ENCODE results near the gene CELSR1.

CELSR1 gene

DNA sequence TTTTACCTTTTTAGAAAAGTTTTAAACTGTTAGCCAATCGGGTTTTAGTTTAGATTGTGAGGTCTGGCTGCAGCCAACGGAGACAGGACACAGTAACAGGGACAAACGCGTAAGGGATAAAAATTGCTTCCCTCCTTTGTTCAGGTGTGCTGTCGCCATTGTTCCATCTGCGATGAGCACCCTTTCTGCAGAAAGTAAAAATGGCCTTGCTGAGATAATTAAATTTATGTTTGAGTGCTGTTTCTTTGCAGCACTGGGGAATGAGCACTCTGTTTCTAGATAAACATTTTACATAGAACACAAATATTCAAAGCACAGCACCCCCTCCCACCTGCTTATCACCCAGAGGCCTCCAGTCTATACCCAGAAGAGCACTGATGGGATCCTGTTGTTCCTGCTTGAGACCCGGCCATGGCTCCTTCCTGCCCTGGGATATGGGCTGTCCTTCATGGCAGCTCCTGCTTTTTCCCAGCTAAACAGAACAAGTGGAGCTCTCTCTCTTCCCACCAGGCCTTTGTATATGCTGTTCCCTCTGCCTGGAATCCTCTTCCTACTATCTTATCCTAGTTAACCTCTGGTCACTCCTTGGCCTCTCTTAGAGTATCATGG lies 34.3 kb upstream of the CELSR1 start:
- no peak for DNase-seq
- TF ChIP-seq POLR2A (IDR thresholded peaks at IDR 0.05; ENCODE audit: low read length) (no peak), GATA1 (IDR thresholded peaks at IDR 0.05; ENCODE audit: low read depth, low read length) (no peak)

DNA sequence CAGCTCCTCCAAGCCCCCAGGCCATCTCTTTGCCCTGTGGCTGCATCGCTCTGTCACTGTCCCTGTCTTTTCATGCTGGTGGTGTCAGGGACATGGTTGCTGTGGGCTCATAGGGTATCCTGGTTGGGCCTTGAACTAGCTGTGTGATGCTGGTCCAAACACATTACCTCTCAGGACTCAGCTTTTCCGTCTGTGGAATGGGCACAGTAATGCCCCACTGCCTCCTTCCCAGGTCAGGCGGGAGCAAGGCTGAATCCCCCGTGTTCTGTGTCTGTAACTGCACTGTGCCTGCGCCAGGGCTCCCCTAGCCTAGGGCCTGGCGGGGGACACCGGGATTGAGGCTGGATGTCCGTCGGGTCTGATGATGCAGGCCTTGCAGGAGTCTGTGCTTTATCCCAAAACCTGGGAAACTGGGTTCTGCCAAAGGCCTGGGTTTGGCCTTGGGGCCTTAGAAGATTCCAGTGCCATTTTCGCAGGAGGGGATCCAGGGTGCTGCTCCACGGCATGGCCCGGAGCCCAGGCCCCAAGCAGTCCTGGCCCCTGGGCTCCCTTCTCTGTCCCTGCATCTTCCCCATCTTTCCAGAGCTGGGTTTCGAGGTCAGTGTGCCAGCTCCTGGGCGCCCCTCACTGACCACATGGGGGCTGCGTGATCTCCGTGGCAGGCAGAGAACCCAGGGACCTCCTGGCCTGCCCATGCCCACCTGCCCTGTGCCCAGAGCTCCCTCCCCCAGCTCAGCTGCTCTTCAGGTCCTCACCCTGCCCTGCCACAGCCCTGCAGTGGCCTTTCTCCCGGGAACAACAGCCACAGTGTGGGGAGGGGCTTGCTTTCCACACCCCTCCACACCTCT lies 32.7 kb upstream of the CELSR1 start:
- no peak for DNase-seq
- TF ChIP-seq POLR2A (IDR thresholded peaks at IDR 0.05; ENCODE audit: low read length) (no peak), GATA1 (IDR thresholded peaks at IDR 0.05; ENCODE audit: low read depth, low read length) (no peak)

DNA sequence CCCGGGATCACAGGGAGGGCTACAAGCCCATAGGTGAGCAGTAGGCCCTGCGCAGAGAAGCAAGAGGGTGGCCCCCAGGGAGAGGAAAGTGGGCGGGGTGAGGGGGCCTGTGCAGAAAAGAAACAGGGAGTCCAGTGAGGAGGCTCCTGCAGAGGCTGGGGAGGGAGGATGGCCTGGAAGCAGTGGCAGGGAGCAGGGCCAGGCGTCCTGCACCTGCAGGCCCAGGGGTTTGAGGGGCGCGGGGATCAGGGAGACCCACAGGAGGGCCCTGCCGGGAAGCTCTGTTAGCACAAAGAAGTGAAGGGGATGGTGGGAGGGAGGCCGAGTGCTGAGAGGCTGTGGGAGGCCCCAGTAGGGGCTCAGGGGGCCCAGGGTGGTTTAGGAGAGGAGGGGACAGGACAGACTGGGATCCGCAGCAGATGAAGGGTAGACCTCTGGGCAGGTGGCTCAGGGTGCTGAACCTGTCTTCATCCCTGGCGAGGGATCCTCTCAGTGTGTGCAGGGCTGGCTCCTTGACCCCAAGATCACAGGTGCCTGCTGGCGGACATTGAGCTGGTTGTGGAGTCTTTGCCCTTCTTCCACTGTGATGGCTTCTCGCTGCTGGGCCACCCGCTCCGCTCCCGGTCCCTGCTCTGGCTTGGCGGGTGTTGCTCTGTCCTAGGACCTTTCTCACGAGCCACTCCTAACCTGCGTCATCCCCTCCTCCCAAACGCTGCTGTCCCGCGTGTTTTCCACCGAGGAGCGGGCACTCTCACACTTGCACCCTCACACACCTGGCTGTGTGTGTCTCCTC lies 31.8 kb upstream of the CELSR1 start:
- TF ChIP-seq GATA1 (IDR thresholded peaks at IDR 0.05; ENCODE audit: low read depth, low read length) (no peak), POLR2A (IDR thresholded peaks at IDR 0.05; ENCODE audit: low read length) (no peak)
- no peak for DNase-seq

DNA sequence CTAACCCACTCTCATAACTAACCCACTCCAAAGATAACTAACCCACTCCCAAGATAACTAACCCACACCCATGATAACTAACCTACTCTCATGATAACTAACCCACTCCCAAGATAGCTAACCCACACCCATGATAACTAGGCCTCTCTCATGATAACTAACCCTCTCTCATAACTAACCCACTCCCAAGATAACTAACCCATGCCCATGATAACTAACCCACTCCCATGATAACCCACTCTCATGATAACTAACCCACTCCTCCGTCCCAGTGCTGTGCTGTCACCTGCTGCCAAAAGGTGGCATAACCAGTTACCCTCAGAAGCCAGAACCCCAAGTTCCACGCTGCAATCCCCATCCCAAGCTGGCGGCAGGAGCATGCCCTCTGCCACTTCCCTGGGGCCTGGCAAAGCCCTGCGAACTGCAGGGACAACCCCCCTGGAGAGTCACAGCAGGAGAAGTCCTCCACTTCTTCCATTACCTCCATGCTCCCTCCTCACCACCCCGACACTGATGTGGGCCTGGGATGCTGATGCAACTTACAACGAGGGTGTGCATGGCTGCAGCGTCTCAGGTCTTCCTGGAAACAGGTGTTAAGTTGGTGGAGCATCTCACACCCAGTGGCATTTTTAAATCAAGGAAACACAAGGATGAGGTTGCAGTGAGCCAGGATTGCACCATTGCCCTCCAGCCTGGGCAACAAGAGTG lies 30.8 kb upstream of the CELSR1 start:
- no peak for TF ChIP-seq GATA1 (IDR thresholded peaks at IDR 0.05; ENCODE audit: low read depth, low read length)
- no peak for TF ChIP-seq POLR2A (IDR thresholded peaks at IDR 0.05; ENCODE audit: low read length)
- no peak for DNase-seq

DNA sequence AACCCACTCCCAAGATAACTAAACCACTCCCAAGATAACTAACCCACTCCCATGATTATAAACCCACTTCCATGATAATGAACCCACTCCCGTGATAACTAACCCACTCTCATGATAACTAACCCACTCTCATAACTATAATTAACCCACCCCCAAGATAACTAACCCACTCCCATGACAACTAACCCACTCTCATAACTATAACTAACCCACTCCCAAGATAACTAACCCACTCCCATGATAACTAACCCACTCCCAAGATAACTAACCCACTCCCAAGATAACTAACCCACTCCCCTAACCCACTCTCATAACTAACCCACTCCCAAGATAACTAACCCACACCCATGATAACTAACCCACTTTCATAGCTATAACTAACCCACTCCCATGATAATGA lies 30.1 kb upstream of the CELSR1 start:
- no peak for DNase-seq
- TF ChIP-seq GATA1 (IDR thresholded peaks at IDR 0.05; ENCODE audit: low read depth, low read length) (no peak), POLR2A (IDR thresholded peaks at IDR 0.05; ENCODE audit: low read length) (no peak)

DNA sequence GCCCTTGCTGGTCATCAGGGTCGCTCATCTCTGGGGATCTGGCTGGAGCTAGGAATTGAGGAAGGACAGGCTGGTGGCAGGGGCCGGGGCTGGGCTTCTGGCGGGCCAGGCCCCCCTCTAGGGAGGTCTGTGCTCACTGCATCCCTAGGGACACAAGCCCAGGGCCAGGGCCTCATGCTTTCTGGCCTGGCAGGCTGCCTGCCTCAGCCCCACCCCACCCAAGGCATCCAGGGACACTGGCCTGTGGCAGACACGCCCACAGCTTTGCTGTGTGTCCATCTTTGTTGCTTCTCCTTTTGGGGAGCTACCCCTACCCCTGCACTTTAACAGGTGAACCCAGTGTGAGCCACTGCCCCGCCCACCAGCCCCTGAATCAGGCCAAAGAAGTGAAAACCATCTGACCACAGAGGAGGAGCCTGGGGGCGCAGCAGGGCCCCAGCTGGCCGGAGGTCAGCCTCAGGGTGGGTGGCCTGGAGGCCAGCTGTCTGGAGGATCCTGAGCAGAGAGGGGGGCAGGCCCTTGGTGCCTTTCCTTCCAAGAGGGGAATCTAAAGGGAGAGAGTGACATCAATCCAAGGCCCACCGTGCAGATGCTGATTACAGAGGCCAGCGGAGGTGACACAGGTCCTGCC lies 26.8 kb upstream of the CELSR1 start:
- TF ChIP-seq GATA1 (IDR thresholded peaks at IDR 0.05; ENCODE audit: low read depth, low read length) (no peak), POLR2A (IDR thresholded peaks at IDR 0.05; ENCODE audit: low read length) (no peak)
- DNase-seq = no peak

DNA sequence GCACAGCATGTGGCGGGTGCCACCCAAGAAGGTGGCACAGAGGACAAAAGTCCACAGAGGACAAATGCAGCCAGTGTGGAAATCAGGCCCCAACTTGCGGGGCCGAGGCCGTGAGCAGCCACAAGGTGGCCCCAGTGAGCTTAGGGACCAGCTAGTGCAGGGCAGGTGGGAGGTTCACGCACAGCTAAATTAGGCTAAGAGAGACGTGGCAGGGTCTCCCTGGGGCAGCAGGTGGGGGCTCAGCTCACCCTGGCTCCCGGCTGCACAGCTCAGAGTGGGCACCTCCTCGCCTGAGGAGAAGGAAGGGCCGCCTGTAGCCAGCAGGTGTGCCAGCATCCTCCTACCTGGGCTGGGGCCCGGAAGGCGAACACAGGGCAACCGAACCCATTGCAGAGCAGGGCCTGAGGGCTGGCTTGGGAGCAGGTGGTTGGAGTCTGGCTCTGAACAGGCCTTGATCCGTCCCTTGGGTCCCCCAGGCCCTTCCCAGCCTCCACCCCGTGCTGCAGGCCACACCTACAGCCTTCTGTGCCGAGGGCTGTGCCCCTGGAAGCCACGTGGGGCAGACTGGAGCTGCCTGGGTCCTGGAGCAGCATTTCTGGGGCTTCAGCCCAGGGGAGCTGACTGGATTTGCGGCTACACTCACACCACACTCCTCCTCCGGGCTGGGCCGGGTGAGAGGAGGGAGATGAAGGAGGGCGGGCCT lies 26.1 kb upstream of the CELSR1 start:
- no peak for TF ChIP-seq GATA1 (IDR thresholded peaks at IDR 0.05; ENCODE audit: low read depth, low read length)
- no peak for TF ChIP-seq POLR2A (IDR thresholded peaks at IDR 0.05; ENCODE audit: low read length)

DNA sequence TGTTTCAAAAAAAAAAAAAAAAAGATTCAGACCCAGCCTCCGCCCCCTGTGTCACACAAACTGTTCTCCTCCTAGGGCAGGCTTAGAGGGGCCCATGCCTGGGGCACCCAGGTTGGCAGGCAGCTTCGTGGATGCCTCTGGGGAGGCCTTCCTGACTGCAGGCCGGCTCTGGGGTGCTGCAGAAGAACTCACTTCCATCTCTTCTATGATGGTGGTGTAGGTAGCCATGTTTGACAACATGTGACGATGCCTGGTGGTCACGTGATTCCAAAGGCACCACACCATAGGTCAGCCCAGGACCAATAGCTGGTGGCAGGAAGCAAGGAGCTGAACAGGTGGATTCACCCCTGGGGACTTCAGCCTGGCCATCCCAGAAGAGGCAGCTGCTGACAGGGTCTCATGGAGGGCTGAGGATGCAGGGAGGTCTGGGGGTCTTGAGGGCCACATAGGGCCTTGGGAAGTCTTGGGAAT lies 24.1 kb upstream of the CELSR1 start:
- no peak for TF ChIP-seq GATA1 (IDR thresholded peaks at IDR 0.05; ENCODE audit: low read depth, low read length)
- TF ChIP-seq POLR2A (IDR thresholded peaks at IDR 0.05; ENCODE audit: low read length) = no peak
- DNase-seq = peak in 1 of 2 experiments; percentile 28

More for the DNA sequence above, 26.1 kb upstream of the CELSR1 start:
- DNase-seq = peak; percentile 68 to 73

DNA sequence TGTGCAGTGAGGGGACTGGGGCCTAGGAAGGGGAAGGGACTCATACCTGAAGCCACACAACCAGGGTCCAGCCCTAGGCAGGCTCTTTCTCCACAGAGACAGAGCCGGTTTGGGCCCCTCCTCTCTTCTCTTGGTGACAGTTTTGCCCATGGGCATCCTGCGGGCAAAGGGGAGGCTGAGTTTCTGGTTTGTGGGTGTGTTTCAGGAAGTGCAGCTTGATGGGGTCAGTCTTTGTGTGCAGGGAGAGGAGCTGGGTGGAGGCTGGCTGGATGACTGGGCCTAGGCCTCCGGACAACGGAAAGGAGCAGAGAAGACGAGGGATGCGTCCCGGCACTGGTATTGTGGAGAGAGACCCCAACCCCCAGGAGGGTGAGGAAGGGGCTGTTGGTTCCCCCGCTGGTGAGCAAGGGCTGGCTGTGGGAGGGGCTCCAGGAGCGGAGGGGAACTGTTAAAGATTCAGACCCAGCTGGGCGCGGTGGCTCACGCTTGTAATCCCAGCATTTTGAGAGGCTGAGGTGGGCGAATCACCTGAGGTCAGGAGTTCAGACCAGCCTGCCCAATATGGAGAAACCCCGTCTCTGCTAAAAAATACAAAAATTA lies 23.4 kb upstream of the CELSR1 start:
- no peak for DNase-seq
- TF ChIP-seq GATA1 (IDR thresholded peaks at IDR 0.05; ENCODE audit: low read depth, low read length) = no peak
- TF ChIP-seq POLR2A (IDR thresholded peaks at IDR 0.05; ENCODE audit: low read length) = no peak

DNA sequence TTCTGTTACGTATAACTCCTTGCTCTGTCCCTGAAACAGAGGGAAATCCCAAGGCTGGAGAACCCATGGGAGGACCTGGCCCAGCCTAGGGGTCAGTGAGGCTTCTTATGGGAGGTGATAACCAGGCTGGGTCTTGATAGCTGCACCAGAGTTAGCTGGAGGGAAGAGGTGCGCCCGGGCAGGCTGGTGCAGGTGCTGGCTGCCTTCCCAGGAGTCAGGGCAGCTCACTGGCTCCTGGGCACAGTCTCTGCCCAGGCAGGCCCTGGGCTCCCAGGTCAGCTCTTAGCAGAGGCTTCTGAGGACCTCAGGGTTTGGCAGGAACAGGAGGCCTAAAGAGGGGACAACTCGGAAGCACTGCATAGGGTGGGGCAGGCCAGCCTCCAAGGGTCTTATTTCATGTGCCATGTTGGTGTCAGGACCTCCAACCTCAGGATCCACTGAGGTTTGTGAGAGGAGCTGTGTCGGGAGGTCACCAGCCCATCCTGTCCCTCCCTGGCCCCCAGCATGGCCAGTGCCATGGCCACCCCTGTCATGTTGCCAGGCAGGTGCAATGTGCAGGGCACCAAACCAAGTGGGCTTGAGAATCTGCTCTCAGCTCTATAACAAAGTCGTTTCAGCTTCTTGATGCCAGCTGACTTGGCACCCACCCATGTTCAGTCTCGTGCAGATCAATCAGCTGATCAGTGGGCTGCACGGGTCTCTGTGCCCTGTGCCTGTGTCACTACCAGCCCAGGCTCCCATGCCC lies 20.5 kb upstream of the CELSR1 start:
- no peak for DNase-seq
- TF ChIP-seq POLR2A (IDR thresholded peaks at IDR 0.05; ENCODE audit: low read length) (no peak), GATA1 (IDR thresholded peaks at IDR 0.05; ENCODE audit: low read depth, low read length) (no peak)

DNA sequence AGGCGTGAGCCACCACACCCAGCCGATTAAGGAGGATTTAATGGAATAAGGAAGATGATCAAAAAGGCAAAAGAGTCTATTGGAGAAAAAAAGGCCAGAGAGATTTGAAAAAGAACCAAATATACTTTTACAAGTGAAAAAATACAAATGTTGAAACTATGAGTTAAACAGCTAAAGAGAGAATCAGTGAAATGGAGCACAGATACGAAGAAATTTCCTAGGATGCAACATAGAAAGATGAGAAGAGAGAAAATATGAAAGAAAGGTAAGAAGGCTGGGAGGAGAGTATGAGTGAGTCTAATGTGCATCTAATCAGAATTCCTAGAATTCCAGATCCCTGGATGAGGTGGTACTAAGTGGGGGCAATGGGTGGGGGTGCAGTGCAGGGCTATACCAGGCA lies 19.4 kb upstream of the CELSR1 start:
- no peak for DNase-seq
- TF ChIP-seq GATA1 (IDR thresholded peaks at IDR 0.05; ENCODE audit: low read depth, low read length) = no peak
- TF ChIP-seq POLR2A (IDR thresholded peaks at IDR 0.05; ENCODE audit: low read length) = no peak

DNA sequence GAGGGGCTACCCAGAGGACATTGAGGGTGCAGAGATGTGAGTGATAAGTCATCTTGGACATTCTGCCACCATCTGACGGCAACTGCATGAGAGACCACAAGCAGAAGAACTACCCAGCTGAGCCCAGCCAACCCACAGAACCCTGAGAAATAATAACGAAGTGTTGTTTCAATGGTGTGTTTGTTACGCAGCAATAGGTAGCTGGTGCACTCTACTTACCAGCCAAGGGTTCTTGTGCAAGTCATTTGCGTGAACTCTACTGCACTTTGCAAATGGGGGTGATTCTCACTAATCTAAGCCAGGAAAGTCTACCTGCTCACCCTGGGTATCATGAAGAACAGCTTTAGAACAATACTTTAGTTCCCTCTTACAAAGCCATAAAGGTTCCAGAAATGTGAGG lies 15.8 kb upstream of the CELSR1 start:
- TF ChIP-seq GATA1 (IDR thresholded peaks at IDR 0.05; ENCODE audit: low read depth, low read length) (no peak), POLR2A (IDR thresholded peaks at IDR 0.05; ENCODE audit: low read length) (no peak)
- DNase-seq = no peak

Data from erythroblast (primary cell).